ENCODE measurements around the gene IL18.

Gene IL18

DNA sequence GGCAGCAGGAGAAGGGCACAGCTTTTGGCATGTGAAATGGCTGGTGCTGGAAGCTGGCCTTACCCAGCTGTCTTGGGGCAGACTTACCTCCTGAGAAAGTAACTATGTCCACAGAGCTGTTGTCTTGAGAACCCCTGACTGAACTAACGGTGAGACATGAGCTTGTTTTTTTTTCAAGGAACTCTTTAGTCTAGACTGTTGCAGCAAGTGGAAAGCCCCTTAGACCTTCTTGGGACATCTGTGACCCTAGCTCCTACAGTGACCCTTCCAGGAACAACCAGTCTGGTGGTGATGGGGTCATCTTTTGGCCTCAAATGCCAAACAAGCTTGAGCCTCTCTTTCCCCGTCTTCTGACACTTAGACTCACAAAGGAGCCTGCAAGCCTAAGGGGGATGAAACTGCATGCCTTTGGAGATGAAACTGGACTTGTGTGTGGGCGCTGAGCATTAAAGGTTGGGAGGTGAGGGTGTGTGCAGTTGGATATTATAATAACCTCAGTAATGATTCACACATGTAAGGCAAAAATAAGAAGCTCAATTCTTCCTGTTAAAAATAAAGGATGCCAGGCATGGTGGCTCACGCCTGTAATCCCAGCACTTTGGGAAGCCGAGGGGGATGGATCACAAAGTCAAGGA lies 41.8 kb downstream of the IL18 start:
- WGBS (ENCODE audit: insufficient coverage) = 100% methylated on average over 1 of the region's 5 CpGs
- POLR2A ChIA-PET = interaction anchor here (0.6 kb wide), 1 partner anchor 135 kb away, joined by 5 read pairs; no protein-coding TSS in a partner anchor

GRCh38 chr11:112118176-112118575 lies 45.7 kb downstream of the IL18 start:
- Histone ChIP-seq H3K4me1 (ENCODE audit: control extremely low read depth in 1 of 4, control insufficient read depth in 4 of 4, insufficient read depth in 4 of 4, low read length in 3 of 4) (peaks cover 0 to 14% (median 9%) of the 10 kb centered on the region in 4 experiments), H3K9me3 (ENCODE audit: control extremely low read depth in 1 of 5, control insufficient read depth in 4 of 5, insufficient read depth in 2 of 5, low read depth in 1 of 5, low read length in 4 of 5) (no peaks in the 10 kb centered on the region), H3K27ac (ENCODE audit: insufficient read depth in 1 of 2, low read depth in 1 of 2, low read length in 2 of 2, poor library complexity in 1 of 2, severe bottlenecking in 2 of 2) (no peak overlapping the region), H3K36me3 (ENCODE audit: control insufficient read depth in 4 of 4, insufficient read depth in 4 of 4, low read length in 3 of 4) (no peaks in the 10 kb centered on the region), H3K27me3 (replicated peaks in 2 of 5; ENCODE audit: control insufficient read depth in 4 of 5, insufficient read depth in 5 of 5, low read length in 4 of 5) (no peaks in the 10 kb centered on the region), H3K4me3 (ENCODE audit: control insufficient read depth in 1 of 7, extremely low read depth in 1 of 7, insufficient read depth in 4 of 7, low read depth in 2 of 7, low read length in 6 of 7) (no peak overlapping the region)
- POLR2A ChIA-PET = no interaction called here
- CTCF ChIA-PET = interaction anchor here (2.2 kb wide), 1 partner anchor 57 kb away, joined by 9 read pairs; the partner anchor contains the start of gene BCO2
- DNase-seq = peak in 2 of 3 donors; percentile 54 to 64
- WGBS (ENCODE audit: insufficient coverage) = 80% methylated on average over 1 of the region's 2 CpGs

More for the DNA sequence above, 41.8 kb downstream of the IL18 start:
- CTCF ChIA-PET = interaction anchor here (0.6 to 2.2 kb wide), 7 partner anchors 8 to 57 kb away, joined by 3 to 7 read pairs (median 5); partner anchors contain the start of gene BCO2
- H3K4me3 ChIP-seq (ENCODE audit: control insufficient read depth in 1 of 7, extremely low read depth in 1 of 7, insufficient read depth in 4 of 7, low read depth in 2 of 7, low read length in 6 of 7) = no peak overlapping the region
- no peak overlapping the region for H3K27ac ChIP-seq (ENCODE audit: insufficient read depth in 1 of 2, low read depth in 1 of 2, low read length in 2 of 2, poor library complexity in 1 of 2, severe bottlenecking in 2 of 2)
- no peak for DNase-seq
- no peaks in the 10 kb centered on the region for H3K9me3 ChIP-seq (ENCODE audit: control extremely low read depth in 1 of 5, control insufficient read depth in 4 of 5, insufficient read depth in 2 of 5, low read depth in 1 of 5, low read length in 4 of 5)
- no peaks in the 10 kb centered on the region for H3K36me3 ChIP-seq (ENCODE audit: control insufficient read depth in 4 of 4, insufficient read depth in 4 of 4, low read length in 3 of 4)
- peaks cover 0 to 14% (median 9%) of the 10 kb centered on the region in 4 experiments for H3K4me1 ChIP-seq (ENCODE audit: control extremely low read depth in 1 of 4, control insufficient read depth in 4 of 4, insufficient read depth in 4 of 4, low read length in 3 of 4)
- H3K27me3 ChIP-seq (replicated peaks in 2 of 5; ENCODE audit: control insufficient read depth in 4 of 5, insufficient read depth in 5 of 5, low read length in 4 of 5) = no peaks in the 10 kb centered on the region

- Histone ChIP-seq H3K27ac (ENCODE audit: insufficient read depth in 1 of 2, low read depth in 1 of 2, low read length in 2 of 2, poor library complexity in 1 of 2, severe bottlenecking in 2 of 2) (no peak overlapping the region), H3K9me3 (ENCODE audit: control extremely low read depth in 1 of 5, control insufficient read depth in 4 of 5, insufficient read depth in 2 of 5, low read depth in 1 of 5, low read length in 4 of 5) (no peaks in the 10 kb centered on the region), H3K4me3 (ENCODE audit: control insufficient read depth in 1 of 7, extremely low read depth in 1 of 7, insufficient read depth in 4 of 7, low read depth in 2 of 7, low read length in 6 of 7) (no peak overlapping the region), H3K4me1 (ENCODE audit: control extremely low read depth in 1 of 4, control insufficient read depth in 4 of 4, insufficient read depth in 4 of 4, low read length in 3 of 4) (peaks cover 0 to 12% (median 7%) of the 10 kb centered on the region in 4 experiments), H3K36me3 (ENCODE audit: control insufficient read depth in 4 of 4, insufficient read depth in 4 of 4, low read length in 3 of 4) (no peaks in the 10 kb centered on the region), H3K27me3 (replicated peaks in 2 of 5; ENCODE audit: control insufficient read depth in 4 of 5, insufficient read depth in 5 of 5, low read length in 4 of 5) (no peaks in the 10 kb centered on the region)
- ChIA-PET CTCF (interaction anchor here (1.8 to 7.3 kb wide), 5 partner anchors 13 to 171 kb away, joined by 4 to 45 read pairs (median 9); no protein-coding TSS in a partner anchor), POLR2A (no interaction called here)
- 92% methylated on average over 5 of the region's 5 CpGs for WGBS (ENCODE audit: insufficient coverage)
- no peak for DNase-seq
Observed at GRCh38 chr11:112115386-112115785, 48.5 kb downstream of the IL18 start.

DNA sequence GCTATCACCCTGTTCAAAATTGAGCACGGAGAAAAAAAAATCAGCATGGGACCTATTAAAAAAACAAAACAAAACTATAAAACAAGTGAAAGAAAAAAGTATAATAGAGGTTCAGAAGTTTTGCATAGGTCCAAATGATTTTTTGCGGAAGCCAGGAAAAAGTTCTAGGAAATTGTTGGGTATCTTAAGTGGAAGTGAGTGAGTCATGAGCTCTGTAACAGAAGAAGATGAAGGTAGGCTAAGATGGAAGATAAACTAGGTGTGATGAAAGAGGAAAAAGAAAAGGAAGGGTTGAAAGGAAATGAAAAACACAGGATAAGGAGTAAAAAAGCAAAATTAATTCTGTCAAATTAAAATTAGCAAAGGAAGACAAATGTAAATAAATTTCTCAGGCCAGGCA lies 49.4 kb downstream of the IL18 start:
- POLR2A ChIA-PET = no interaction called here
- no peak overlapping the region for H3K27ac ChIP-seq (ENCODE audit: insufficient read depth in 1 of 2, low read depth in 1 of 2, low read length in 2 of 2, poor library complexity in 1 of 2, severe bottlenecking in 2 of 2)
- CTCF ChIA-PET = interaction anchor here (0.8 to 7.3 kb wide), 25 partner anchors 8 to 272 kb away, joined by 3 to 45 read pairs (median 5); partner anchors contain the start of genes BCO2, IL18, SDHD and TIMM8B
- no peak for DNase-seq
- no peak overlapping the region for H3K4me3 ChIP-seq (ENCODE audit: control insufficient read depth in 1 of 7, extremely low read depth in 1 of 7, insufficient read depth in 4 of 7, low read depth in 2 of 7, low read length in 6 of 7)
- H3K27me3 ChIP-seq (replicated peaks in 2 of 5; ENCODE audit: control insufficient read depth in 4 of 5, insufficient read depth in 5 of 5, low read length in 4 of 5) = no peaks in the 10 kb centered on the region
- 100% methylated on average over 1 of the region's 2 CpGs for WGBS (ENCODE audit: insufficient coverage)
- no peaks in the 10 kb centered on the region for H3K9me3 ChIP-seq (ENCODE audit: control extremely low read depth in 1 of 5, control insufficient read depth in 4 of 5, insufficient read depth in 2 of 5, low read depth in 1 of 5, low read length in 4 of 5)
- peaks cover 0 to 4% (median 2%) of the 10 kb centered on the region in 4 experiments for H3K4me1 ChIP-seq (ENCODE audit: control extremely low read depth in 1 of 4, control insufficient read depth in 4 of 4, insufficient read depth in 4 of 4, low read length in 3 of 4)
- no peaks in the 10 kb centered on the region for H3K36me3 ChIP-seq (ENCODE audit: control insufficient read depth in 4 of 4, insufficient read depth in 4 of 4, low read length in 3 of 4)

GRCh38 chr11:112113539-112114457 lies 50.1 kb downstream of the IL18 start:
- H3K4me1 ChIP-seq (ENCODE audit: control extremely low read depth in 1 of 4, control insufficient read depth in 4 of 4, insufficient read depth in 4 of 4, low read length in 3 of 4) = peaks cover 0 to 4% (median 2%) of the 10 kb centered on the region in 4 experiments
- no peaks in the 10 kb centered on the region for H3K36me3 ChIP-seq (ENCODE audit: control insufficient read depth in 4 of 4, insufficient read depth in 4 of 4, low read length in 3 of 4)
- no peak overlapping the region for H3K27ac ChIP-seq (ENCODE audit: insufficient read depth in 1 of 2, low read depth in 1 of 2, low read length in 2 of 2, poor library complexity in 1 of 2, severe bottlenecking in 2 of 2)
- H3K4me3 ChIP-seq (ENCODE audit: control insufficient read depth in 1 of 7, extremely low read depth in 1 of 7, insufficient read depth in 4 of 7, low read depth in 2 of 7, low read length in 6 of 7) = no peak overlapping the region
- DNase-seq = peak; percentile 64 to 73 (median 65)
- H3K27me3 ChIP-seq (replicated peaks in 2 of 5; ENCODE audit: control insufficient read depth in 4 of 5, insufficient read depth in 5 of 5, low read length in 4 of 5) = no peaks in the 10 kb centered on the region
- POLR2A ChIA-PET = no interaction called here
- CTCF ChIA-PET = interaction anchor here (0.7 to 7.3 kb wide), 29 partner anchors 8 to 434 kb away, joined by 3 to 45 read pairs (median 5); partner anchors contain the start of genes BCO2, IL18, SDHD and TIMM8B
- WGBS (ENCODE audit: insufficient coverage) = 100% methylated on average over 1 of the region's 6 CpGs
- H3K9me3 ChIP-seq (ENCODE audit: control extremely low read depth in 1 of 5, control insufficient read depth in 4 of 5, insufficient read depth in 2 of 5, low read depth in 1 of 5, low read length in 4 of 5) = no peaks in the 10 kb centered on the region

DNA sequence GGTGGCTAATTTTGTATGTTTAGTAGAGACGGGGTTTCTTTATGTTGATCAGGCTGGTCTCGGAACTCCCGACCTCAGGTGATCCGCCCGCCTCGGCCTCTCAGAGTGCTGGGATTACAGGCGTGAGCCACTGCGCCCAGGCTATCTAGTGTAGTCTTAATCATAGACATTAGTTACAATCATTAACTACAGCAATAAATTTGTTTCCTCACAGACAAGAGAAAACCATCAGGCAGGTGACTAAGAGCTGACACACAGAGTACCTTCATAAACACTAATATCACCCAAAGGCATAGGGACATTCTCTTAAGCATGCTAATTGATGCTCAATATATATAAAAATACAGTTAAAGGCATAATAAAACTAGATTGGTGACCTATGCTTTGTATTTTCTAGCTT lies 57.8 kb downstream of the IL18 start:
- ChIA-PET CTCF (interaction anchor here (2.2 to 2.3 kb wide), 2 partner anchors 8 to 9 kb away, joined by 6 to 7 read pairs; no protein-coding TSS in a partner anchor), POLR2A (no interaction called here)
- Histone ChIP-seq H3K36me3 (ENCODE audit: control insufficient read depth in 4 of 4, insufficient read depth in 4 of 4, low read length in 3 of 4) (no peaks in the 10 kb centered on the region), H3K4me1 (ENCODE audit: control extremely low read depth in 1 of 4, control insufficient read depth in 4 of 4, insufficient read depth in 4 of 4, low read length in 3 of 4) (no peaks in the 10 kb centered on the region), H3K27me3 (replicated peaks in 2 of 5; ENCODE audit: control insufficient read depth in 4 of 5, insufficient read depth in 5 of 5, low read length in 4 of 5) (no peaks in the 10 kb centered on the region), H3K9me3 (ENCODE audit: control extremely low read depth in 1 of 5, control insufficient read depth in 4 of 5, insufficient read depth in 2 of 5, low read depth in 1 of 5, low read length in 4 of 5) (no peaks in the 10 kb centered on the region), H3K27ac (ENCODE audit: insufficient read depth in 1 of 2, low read depth in 1 of 2, low read length in 2 of 2, poor library complexity in 1 of 2, severe bottlenecking in 2 of 2) (no peak overlapping the region), H3K4me3 (ENCODE audit: control insufficient read depth in 1 of 7, extremely low read depth in 1 of 7, insufficient read depth in 4 of 7, low read depth in 2 of 7, low read length in 6 of 7) (no peak overlapping the region)
- WGBS (ENCODE audit: insufficient coverage) = 98% methylated on average over 6 of the region's 8 CpGs
- DNase-seq = no peak

Data from common myeloid progenitor, CD34-positive (primary cell).